Left lobe of liver (tissue), 2 donors: ENCODE results near the gene ALOX5. TPM values are rescaled to one million over a fixed set of nuclear protein-coding genes. Genes with fewer than 3 reads are reported as not detected.
A peak's percentile ranks its signal among the peaks of the same experiment; 100 is the strongest.

Experiments used
- ATAC-seq: fragments of 200-7000 bp; cut with Tn5 transposase; one replicate; pipeline ENCODE4 v1.9.1; 2020; ENCODE audit warnings: mild to moderate bottlenecking, moderate library complexity
- DNase-seq: peaks from one replicate; pipeline ENCODE4 v3.0.0-alpha.2; 2020; ENCODE audit warnings: low spot score
- total RNA-seq: library from RNA; stranded (reverse); gene quantifications from one replicate; pipeline ENCODE4 v1.2.1, GENCODE V29; 2021
- donor health status: DM: no; HTN: no; CAD: no; lungs with moderate emphysema.
- donor health status: DM: no; HTN: yes; CAD: no.

The ALOX5 gene
- total RNA-seq, 1 donor from 2014 or later: 4.8 TPM

DNA sequence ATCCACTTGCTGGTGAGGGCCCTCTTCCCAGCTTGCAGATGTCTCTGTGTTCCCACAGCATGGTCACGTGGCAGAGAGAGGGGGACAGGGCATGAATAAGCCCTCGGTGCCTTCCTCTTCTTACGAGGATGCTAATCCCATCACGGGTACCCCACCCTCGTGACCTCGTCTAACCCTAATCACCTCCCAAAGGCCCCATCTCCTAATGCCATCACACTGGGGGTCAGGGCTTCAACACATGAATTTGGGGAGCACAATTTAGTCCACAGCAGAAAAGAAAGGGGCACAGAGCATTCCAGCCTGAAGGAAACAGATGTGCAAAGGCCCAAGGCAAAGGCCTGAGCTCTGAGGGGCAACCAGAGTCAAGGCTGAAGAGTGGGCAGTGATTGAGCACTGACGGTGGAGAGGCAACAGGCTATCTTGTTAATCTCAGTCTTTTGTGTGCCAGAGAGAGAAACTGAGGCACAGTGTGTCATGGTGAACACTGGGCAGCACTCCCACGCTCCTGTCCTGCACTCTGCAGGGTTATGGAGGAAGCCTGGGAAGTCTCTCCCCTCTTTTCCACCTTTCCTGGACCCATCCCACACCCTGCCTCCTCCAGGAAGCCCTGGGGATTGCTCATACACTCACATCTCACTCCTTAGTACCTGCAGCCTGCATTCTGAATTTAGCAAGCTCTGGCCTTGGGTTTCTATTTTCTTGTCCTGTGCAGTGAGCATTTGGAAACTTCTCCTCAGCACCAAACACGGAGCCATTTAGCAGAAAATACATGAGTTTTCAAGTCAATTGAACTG is 49.0 kb downstream of the ALOX5 start:
- ATAC-seq: no peak
- DNase-seq: no peak

DNA sequence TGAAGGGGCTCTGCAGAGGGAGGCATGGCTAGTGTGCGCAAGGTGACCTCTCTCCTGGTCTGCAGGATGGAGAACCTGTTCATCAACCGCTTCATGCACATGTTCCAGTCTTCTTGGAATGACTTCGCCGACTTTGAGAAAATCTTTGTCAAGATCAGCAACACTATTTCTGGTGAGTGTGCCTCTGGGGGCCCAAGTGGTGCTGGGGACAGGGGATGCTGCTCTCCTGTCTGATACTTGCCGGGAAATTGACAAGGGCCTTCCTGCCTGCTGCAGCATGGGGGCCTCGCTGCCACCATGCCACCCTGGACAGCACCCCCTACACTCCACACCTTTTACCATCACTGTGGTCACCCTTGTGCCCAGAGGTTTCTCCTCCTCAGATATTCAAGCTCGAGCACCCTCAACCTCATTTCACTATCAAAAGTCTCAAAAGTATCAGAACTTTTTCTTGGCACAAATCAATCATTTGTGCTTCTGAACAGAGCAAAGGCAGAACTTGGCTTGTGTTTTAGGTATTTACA is 50.0 kb downstream of the ALOX5 start:
- DNase-seq (no peak), ATAC-seq (no peak)

DNA sequence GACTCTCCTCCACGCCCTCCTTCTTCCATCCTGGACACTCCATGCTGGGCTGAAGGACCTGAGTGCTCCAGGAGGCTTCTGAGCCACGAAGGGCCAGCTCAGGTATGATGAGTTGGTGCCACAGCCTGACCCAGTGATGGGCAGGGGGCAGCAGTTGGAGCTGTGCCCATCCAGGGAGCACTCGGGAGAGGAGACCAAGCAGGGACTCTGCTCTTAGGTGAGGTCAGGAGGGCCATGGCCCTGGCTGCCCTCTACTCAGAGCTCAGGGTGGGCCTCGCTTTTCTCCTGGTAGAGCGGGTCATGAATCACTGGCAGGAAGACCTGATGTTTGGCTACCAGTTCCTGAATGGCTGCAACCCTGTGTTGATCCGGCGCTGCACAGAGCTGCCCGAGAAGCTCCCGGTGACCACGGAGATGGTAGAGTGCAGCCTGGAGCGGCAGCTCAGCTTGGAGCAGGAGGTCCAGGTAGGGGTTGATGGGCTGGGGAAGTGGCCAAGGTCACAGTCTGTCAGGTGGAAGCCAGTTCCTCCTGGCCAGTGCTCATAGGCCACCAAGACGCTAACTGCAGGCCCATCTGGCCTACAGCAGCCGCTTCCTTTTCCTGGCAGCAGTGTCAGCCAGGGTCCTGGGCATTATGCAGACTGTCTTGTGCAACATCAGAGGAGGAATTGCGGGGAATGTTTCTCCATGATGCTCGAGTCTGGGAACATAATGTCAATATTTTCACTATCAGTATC is 50.8 kb downstream of the ALOX5 start:
- no peak for DNase-seq

DNA sequence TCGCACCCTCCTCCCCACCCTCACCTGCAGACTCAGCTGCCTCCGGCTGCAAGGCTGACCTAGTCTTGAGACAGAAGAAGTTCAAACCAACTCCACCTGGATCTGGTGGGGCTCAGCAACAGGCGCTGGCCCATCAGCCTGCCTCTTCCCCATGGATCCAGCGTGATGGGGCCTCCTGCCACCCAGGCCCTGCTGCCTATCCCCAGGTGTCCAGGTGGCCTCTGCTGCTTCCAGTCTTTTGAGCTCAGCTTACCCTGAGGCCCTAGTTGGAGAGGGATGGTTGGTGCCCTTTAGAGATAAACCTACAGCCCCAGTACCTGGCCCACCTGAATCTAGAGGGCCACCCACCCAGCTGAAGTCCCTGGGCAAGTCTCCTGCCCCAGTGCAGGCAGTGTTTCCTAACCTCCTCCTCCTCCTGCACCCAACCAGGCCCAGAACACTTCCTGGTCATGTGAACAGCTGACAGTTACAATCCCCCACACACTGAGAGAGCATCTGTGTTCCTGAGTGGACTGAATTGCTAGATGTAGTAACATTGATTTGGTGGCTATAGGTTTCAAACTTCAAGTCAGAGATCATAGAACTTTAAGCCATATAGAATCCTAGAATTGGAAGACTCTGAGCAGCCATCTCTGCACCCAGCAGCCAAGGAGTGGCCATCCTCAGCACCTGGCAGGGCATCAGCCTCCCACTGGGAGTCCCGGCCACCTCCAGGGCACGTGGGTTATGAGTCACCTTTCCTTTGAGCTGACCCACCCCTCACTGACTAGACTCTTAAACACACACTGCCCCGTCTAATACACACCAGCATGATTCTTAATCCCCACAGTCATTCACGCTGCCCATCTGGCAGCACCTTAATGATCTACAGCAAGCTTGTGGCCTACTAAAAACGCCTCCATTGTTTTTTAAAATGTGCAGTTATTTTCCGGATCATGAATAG is 51.9 kb downstream of the ALOX5 start:
- DNase-seq: no peak
- ATAC-seq: no peak

More for the DNA sequence above, 50.8 kb downstream of the ALOX5 start:
- ATAC-seq: no peak

DNA sequence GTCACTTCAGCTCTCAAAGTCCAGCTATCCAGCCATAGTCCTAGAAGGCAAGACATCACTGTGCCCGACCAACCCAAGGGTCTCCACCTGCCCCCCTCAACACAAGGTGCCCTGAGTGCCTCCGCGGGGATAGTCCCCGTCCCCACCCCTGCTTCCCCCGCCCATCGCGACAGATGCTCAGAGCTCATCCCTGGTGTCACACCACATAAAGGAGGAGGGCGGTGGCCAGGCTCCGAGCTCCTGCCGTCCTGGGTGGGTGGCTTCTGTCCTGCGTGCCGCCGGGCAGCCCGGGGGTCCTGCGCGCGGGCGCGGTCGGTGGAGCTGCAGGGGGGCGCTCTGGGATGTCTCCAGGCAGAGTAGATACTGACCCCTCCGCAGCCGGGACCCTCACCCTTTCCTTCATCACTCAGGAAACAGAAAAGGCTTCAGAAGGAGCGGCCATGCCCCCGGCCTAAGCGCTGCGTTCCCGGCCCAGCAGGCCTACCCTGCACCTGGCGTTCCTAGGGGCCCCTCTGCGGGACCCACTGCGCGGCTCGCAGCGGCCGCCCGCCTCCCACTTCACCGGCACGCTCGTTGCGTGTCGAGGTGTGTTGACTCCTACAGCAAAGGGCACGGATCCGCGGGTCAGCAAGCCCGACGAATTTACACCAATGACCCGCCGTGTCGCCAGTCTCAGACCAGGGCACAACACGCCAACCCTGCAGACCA is 53.4 kb downstream of the ALOX5 start:
- no peak for ATAC-seq
- no peak for DNase-seq

DNA sequence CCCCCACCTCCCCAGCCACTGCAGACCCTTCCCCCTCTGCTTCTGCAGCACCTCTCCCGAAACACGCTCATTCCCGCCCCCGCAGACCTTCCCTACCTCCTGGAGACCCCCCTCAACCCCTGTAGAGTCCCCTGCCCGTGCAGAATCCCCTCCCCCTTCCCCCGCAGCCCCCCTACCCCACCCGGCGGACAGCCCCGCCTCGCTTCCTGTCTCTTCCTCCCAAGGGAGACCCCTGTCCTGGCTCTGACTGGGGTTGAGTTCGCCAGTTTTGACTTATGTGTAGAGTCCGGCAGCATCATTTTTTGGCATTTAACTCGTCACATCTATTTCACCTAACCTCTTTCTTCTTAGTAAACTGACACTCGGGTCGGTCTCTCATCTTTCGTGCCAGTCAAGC is 54.0 kb downstream of the ALOX5 start:
- no peak for ATAC-seq
- DNase-seq: no peak

DNA sequence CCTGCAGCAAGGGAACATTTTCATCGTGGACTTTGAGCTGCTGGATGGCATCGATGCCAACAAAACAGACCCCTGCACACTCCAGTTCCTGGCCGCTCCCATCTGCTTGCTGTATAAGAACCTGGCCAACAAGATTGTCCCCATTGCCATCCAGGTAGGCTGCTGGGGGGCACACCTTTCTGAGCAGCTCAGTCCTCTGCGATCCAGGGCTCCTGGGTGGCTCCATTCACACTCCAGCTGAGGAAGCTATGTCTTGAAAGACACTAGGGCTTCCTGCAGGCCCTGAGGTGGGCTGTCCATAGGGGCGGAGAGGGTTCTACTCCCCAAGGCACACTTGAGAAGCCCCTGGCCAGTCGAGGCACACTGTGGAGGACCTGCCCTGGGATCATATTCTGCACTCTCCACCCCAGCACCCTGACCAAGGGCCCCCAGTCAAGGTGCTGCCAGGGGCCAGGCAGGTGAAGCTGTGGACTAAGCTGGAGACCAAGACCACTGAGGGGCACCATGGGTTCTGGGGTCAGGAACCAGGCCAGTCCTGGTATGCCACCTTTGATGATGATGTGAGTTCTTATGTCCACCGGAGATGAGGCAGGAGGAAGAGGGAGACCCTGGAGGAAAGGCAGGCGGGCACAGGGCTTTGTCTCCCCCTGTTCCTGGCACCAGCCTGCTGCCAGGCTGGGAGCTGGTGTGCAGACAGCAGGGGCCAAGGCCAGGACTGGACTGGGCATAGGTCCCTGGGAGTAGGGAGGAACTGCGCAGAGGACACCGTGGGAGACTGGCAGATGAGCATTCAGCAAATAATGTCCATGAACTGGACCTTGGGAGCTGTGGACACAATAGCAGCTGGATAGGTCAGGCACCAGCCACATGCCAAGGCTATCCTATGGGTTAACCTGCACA is 54.8 kb downstream of the ALOX5 start:
- DNase-seq: no peak
- peak; percentile 68 for ATAC-seq

DNA sequence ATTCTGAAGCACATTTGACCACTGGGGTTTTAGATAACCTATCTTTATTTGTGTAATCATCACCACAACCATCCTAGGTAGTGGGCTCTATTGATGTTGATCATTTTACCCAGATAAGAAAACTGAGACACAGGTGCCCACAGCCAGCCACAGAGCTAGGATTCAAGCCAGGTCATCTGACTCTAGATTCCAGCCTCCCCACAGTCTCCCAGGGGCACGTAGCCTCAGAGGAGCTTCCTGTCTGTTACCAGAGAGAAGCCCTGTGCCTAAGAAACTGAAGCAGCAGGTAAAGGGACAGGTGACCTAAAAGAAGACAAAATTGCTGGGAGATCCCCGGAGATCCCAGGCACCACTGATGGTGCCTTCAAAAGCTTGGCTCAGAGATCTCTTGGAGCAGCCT is 55.8 kb downstream of the ALOX5 start:
- ATAC-seq: no peak

DNA sequence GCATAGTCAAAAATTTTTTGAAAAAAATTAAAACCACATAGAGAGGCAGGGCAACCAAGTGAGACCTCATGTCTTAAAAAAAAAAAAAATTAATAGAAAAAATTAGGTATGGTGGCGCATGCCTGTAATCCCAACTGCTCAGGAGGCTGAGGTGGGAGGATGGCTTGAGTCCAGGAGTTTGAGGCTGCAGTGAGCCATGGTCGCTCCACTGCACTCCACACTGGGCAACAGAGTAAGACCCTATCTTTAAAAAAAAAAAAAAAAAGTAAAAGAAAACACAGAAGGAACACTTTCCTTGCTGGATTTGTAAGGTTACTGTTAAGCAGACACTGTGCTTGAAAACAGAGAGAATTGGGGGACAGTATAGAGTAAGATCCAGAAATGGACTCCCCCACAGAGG is 58.1 kb downstream of the ALOX5 start:
- no peak for DNase-seq
- no peak for ATAC-seq

More for the DNA sequence above, 55.8 kb downstream of the ALOX5 start:
- DNase-seq: no peak

DNA sequence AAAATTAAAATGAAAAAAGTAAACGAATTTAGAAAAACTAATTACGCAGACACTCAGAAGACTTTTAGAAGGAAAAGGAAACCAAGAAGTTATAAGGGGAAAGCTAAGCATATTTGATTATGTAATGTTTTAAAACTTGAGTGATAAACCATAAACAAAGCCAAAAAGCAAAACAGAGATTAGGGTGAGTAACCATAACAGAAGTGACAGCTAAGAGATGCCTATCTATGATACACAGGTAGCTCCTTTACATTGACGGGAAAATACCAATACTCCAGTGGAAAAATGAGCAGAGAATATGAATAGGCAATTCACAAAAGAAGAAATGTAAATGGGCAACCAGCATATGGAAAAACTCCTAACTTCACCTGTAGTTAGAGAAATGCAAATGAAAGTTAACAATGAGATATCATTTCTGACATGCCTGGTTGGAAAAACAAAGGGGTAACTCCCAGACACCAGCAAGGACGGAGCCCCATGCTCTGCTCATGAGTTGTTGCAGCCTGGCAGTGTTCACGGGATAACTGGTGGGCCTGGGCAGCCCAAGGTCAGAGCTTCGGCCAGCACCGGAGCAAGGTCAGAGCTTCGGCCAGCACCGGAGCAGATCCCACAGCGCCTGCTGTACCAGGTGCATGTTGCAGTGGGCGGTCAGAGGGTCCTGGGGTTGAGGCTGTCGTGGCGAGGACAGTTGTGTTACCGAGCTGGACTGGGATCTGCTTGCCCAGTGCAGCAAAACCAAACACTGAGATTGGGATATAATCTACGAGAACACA is 58.9 kb downstream of the ALOX5 start:
- DNase-seq (no peak), ATAC-seq (no peak)

DNA sequence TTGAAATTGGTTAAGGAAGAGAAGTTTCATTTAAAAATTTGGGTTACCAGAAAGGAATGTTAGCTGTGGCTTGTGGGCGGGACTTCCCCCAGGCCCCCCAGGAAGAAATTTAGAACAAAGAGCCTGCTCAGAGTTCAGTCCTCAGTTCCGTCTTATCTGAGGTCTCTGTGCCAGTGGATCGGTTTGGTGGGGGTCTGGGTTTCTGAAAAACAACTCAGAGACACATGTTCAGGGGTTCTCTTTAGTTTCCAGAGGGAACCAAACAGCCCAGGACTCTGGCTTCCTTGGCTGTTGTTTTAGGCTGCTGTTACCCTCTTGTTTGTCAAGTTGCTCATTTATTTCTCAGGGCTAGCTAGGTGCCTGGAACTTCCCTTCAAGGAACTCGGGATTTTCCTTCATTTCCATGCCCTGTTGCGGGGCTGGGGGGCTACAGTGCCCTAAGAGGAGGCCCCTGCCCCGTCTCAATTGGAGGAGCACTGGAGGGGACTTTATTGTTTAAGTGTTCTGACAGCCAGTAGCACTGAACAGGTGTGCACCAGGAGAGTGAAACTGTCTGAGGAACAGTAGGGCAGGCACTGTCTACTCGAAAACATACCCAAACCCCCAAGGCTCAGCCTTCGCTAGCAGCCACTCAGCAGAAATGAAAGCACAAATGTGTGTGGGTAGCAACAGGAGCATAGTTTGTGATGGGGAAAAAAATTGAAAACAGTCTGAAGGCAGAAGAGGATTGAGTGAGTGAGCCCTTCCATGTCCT is 59.9 kb downstream of the ALOX5 start:
- DNase-seq (no peak), ATAC-seq (no peak)

DNA sequence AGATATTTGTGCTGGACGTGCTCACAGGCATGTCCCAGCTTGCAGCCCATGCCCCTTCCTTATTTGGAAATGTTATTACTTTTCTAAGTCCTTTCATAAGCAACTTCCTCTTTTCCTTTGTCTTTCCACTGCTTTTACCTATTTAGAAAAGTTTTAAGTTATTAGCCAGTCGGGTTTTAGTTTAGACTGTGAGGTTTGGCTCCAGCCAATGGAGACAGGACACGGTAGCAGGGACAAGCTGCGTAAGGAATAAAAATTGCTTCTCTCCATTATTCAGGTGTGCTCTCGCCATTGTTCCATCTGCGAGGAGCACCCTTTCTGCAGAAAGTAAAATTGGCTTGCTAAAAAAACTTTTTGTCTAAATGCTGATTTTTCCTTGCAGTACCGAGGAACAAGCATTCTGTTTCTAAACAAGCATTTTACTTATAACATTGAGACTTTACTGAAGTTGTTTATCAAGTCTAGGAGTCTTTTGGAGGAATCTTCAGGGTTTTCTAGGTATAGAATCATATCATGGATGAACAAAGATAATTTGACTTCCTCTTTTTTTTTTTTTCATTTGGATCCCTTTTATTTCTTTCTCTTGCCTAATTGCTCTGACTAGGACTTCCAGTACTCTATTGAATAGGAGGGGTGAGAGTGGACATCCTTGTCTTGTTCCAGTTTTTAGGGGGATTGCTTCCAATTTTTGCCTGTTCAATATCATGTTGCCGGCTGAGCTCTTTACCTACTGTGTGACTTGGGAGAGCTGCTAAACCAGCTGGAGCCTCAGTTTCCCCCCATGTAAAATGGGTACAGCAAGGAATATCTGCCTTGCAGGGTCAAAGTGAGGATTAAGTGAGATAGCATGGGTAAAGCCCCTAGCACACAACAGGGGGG is 63.8 kb downstream of the ALOX5 start:
- DNase-seq (no peak), ATAC-seq (no peak)

DNA sequence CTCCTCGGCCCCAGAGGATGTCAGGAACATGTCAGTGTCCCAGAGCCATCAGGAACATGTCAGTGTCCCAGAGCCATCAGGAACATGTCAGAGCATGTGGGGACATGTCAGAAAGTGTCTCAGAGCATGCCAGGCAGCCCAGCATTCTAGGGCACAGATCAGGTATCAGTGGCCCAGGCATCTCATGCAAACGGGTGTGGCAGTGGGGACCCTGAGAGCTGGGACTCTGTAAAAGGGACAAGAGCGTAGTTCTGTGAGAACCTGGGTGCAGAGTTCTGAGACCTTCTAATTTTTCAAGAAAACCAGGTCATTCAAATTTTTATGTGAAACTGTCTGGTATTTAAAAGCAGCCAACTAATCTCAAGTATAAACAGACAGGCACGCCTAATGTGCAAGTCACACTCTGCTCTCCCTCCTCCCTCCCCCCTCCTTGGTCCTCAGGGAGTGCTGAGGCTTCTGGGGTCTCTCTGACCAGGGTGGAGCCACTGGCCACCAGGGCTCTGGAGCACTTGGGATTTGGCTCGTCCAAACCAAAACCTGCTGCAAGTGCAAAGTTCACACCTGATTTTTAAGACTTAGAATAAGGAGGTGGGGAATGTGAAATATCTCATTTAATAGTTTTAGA is 64.6 kb downstream of the ALOX5 start:
- DNase-seq (no peak), ATAC-seq (no peak)

DNA sequence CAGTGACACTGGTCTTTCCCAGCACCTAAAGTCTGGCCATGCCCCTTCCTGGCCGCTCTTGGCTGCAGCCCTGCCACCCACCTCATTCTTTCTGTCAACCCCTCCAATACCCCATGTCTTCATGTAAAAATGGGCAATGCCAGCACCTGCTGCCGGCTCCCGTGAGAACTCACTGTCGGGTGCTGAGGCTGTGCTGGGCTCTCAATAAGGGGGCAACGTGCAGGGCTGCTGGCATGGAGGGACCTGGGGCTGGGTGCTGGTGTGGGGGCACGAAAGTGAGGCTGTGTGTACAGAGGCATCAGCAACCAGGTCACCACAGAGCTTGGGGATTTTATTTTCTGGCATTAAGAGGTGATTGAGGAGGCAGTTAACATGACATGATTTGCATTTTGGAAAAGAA is 65.3 kb downstream of the ALOX5 start:
- ATAC-seq (no peak), DNase-seq (no peak)

DNA sequence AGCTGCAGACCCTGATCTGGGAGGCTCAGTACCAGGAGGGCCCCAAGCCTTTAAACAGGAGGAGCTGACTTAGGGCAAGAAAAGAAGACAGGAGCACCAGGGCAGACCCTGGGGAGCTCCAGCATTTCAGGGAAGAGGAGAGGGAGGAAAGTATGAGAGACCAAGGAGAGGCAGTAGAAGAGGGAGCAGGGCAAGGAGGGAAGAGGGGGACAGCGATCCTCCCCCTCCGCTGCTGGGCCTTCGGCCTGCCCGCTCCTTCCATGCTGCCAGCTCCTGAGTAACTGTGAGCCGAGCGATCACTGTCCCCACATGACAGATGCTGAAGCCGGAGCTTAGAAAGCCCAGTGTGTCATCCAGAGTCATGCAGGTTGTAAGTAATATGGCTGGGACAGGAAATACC is 65.9 kb downstream of the ALOX5 start:
- ATAC-seq (no peak), DNase-seq (peak; percentile 11)

DNA sequence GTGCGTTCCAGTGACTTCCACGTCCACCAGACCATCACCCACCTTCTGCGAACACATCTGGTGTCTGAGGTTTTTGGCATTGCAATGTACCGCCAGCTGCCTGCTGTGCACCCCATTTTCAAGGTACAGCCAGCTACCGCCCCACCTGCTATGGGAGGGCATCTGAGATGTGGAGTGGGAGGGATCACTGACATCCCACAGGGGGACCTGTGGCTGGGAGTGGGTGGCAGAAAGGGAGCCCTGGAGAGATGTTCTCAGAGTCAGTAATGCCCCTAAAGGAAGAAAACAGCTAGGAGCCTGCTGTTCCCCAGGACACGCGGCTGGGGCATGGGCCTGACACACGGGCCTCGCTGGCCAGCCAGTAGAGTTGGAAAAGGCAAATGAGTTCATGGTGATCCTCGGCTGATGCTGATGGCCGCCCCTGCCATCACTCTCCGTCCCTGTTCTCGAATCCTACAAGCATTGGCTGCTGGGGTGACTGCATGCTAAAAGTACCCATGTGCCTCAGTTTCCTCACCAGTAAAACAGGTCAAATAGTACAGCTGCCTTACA is 66.6 kb downstream of the ALOX5 start:
- peak; percentile 38 for DNase-seq
- ATAC-seq: no peak
